ENCODE results near the gene CNKSR3.

DNA sequence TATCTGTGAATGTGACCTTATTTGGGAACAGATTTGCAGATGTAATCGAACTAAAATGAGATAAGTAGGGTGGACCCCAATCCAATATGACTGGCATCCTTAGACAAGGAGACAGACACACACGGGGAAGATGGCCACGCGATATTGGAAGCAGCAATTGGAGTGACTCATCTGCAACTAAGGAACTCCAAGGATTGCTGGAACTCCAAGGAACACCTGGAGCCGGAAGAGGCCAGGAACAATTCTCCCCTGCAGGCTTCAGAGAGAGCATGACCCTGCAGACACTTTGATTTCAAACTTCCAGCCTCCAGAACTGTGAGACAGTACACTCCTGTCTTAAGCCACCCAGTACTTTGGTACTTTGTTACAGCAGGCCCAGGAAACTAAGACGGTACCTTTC, 19.5 kb upstream of the CNKSR3 start:
- TF ChIP-seq TAF1 (IDR thresholded peaks at IDR 0.05; ENCODE audit: borderline replicate concordance, low read depth, low read length) (no peak), POLR2AphosphoS5 (IDR thresholded peaks at IDR 0.05; ENCODE audit: low read depth, low read length) (no peak), YY1 (IDR thresholded peaks at IDR 0.05; ENCODE audit: low read depth) (no peak), EP300 (IDR thresholded peaks at IDR 0.05; ENCODE audit: borderline replicate concordance in 1 of 2, low read depth in 1 of 2, low read length in 1 of 2) (no peak)
- TF ChIP-seq, protein P1, sequence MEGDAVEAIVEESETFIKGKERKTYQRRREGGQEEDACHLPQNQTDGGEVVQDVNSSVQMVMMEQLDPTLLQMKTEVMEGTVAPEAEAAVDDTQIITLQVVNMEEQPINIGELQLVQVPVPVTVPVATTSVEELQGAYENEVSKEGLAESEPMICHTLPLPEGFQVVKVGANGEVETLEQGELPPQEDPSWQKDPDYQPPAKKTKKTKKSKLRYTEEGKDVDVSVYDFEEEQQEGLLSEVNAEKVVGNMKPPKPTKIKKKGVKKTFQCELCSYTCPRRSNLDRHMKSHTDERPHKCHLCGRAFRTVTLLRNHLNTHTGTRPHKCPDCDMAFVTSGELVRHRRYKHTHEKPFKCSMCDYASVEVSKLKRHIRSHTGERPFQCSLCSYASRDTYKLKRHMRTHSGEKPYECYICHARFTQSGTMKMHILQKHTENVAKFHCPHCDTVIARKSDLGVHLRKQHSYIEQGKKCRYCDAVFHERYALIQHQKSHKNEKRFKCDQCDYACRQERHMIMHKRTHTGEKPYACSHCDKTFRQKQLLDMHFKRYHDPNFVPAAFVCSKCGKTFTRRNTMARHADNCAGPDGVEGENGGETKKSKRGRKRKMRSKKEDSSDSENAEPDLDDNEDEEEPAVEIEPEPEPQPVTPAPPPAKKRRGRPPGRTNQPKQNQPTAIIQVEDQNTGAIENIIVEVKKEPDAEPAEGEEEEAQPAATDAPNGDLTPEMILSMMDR (IDR thresholded peaks at IDR 0.05) = no peak
- TF ChIP-seq, protein P2, sequence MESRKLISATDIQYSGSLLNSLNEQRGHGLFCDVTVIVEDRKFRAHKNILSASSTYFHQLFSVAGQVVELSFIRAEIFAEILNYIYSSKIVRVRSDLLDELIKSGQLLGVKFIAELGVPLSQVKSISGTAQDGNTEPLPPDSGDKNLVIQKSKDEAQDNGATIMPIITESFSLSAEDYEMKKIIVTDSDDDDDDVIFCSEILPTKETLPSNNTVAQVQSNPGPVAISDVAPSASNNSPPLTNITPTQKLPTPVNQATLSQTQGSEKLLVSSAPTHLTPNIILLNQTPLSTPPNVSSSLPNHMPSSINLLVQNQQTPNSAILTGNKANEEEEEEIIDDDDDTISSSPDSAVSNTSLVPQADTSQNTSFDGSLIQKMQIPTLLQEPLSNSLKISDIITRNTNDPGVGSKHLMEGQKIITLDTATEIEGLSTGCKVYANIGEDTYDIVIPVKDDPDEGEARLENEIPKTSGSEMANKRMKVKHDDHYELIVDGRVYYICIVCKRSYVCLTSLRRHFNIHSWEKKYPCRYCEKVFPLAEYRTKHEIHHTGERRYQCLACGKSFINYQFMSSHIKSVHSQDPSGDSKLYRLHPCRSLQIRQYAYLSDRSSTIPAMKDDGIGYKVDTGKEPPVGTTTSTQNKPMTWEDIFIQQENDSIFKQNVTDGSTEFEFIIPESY (IDR thresholded peaks at IDR 0.05; ENCODE audit: borderline replicate concordance, low read depth) = no peak
- TF ChIP-seq, protein P3, sequence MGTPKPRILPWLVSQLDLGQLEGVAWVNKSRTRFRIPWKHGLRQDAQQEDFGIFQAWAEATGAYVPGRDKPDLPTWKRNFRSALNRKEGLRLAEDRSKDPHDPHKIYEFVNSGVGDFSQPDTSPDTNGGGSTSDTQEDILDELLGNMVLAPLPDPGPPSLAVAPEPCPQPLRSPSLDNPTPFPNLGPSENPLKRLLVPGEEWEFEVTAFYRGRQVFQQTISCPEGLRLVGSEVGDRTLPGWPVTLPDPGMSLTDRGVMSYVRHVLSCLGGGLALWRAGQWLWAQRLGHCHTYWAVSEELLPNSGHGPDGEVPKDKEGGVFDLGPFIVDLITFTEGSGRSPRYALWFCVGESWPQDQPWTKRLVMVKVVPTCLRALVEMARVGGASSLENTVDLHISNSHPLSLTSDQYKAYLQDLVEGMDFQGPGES (IDR thresholded peaks at IDR 0.05; ENCODE audit: low read depth, low read length) = no peak
- TF ChIP-seq, protein P4, sequence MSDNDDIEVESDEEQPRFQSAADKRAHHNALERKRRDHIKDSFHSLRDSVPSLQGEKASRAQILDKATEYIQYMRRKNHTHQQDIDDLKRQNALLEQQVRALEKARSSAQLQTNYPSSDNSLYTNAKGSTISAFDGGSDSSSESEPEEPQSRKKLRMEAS (IDR thresholded peaks at IDR 0.05; ENCODE audit: low read depth) = no peak
- TF ChIP-seq, protein P5, sequence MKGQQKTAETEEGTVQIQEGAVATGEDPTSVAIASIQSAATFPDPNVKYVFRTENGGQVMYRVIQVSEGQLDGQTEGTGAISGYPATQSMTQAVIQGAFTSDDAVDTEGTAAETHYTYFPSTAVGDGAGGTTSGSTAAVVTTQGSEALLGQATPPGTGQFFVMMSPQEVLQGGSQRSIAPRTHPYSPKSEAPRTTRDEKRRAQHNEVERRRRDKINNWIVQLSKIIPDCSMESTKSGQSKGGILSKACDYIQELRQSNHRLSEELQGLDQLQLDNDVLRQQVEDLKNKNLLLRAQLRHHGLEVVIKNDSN (IDR thresholded peaks at IDR 0.05; ENCODE audit: borderline replicate concordance, low read depth) = no peak
